Measurements from ENCODE around the gene MSL1.

The MSL1 gene

DNA sequence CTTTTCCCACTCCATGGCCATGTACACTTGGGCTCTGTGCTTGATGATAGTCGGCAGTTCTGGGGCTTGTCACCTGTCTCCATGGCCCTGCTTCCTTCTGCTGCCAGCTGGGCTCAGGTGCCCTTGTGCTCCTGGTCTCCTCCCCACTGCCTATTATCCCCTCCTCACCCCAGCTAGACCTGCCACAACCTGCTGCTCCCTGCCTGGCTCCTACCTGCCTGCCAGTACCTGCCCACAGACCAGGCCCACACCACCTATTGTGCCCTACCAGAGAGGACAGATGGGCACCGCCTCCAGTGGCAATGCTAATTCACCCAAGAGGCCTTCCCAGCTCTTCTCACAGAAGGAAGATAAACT is 55.0 kb downstream of the MSL1 start (continued):
- TF ChIP-seq, protein P1, sequence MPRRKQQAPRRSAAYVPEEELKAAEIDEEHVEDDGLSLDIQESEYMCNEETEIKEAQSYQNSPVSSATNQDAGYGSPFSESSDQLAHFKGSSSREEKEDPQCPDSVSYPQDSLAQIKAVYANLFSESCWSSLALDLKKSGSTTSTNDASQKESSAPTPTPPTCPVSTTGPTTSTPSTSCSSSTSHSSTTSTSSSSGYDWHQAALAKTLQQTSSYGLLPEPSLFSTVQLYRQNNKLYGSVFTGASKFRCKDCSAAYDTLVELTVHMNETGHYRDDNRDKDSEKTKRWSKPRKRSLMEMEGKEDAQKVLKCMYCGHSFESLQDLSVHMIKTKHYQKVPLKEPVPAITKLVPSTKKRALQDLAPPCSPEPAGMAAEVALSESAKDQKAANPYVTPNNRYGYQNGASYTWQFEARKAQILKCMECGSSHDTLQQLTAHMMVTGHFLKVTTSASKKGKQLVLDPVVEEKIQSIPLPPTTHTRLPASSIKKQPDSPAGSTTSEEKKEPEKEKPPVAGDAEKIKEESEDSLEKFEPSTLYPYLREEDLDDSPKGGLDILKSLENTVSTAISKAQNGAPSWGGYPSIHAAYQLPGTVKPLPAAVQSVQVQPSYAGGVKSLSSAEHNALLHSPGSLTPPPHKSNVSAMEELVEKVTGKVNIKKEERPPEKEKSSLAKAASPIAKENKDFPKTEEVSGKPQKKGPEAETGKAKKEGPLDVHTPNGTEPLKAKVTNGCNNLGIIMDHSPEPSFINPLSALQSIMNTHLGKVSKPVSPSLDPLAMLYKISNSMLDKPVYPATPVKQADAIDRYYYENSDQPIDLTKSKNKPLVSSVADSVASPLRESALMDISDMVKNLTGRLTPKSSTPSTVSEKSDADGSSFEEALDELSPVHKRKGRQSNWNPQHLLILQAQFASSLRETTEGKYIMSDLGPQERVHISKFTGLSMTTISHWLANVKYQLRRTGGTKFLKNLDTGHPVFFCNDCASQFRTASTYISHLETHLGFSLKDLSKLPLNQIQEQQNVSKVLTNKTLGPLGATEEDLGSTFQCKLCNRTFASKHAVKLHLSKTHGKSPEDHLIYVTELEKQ (tag by site-specific recombination; IDR thresholded peaks at IDR 0.05; ENCODE audit: borderline replicate concordance): no peak
- peak; percentile 2; the same call in 1 of the 2 replicates for TF ChIP-seq ZFHX2 (tag by site-specific recombination; conservative IDR thresholded peaks at IDR 0.05)
- TF ChIP-seq, protein P2, sequence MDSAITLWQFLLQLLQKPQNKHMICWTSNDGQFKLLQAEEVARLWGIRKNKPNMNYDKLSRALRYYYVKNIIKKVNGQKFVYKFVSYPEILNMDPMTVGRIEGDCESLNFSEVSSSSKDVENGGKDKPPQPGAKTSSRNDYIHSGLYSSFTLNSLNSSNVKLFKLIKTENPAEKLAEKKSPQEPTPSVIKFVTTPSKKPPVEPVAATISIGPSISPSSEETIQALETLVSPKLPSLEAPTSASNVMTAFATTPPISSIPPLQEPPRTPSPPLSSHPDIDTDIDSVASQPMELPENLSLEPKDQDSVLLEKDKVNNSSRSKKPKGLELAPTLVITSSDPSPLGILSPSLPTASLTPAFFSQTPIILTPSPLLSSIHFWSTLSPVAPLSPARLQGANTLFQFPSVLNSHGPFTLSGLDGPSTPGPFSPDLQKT (IDR thresholded peaks at IDR 0.05; ENCODE audit: borderline replicate concordance, low read depth, low read length): no peak
- TF ChIP-seq ZNF239 (tag by site-specific recombination; IDR thresholded peaks at IDR 0.05): no peak

DNA sequence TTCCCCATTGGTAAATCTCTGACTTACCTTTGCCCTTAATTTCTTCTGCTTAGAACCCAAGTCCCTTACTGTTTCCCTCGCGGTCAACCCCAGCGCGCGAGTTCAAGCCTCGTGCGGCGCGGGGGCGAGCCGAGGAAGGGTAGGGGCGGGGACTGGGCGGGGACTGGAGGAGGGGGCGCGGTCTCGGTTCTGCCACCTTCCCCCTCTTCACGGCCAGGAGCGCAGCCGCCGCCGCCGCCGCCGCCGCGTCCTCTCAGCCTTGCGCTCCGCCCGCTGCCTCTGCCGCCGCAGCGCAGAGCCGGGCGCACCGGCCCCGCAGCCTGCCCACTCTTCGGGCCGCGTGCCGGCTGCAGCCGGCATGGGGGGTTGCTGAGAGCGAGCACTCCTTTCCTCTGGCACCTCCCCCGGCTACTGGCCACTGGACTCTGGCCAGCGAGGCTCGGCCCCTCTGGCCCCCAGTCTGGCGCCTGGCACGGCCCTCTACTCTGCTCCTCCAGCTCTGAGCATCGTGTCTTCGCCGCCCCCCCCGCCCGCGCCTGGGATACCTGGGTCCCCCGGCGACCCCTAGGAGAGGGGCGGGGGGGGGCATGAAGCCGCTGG is 55.6 kb downstream of the MSL1 start, which contains the start of gene RAPGEFL1:
Gene RAPGEFL1, plus strand, starts transcription at position 196 of the 600 bp plus-strand sequence. Its CDS starts 392 bp downstream, at position 588.
- Histone ChIP-seq H3K27ac (ENCODE audit: extremely low read depth, low read depth, low read length) (no peak within 1 kb of the TSS), H3K4me3 (ENCODE audit: low read depth, low read length) (peak within 1 kb of the TSS; percentile 12; the same call in 1 of the 2 replicates), H3K4me1 (ENCODE audit: control insufficient read depth, insufficient read depth, low read length) (peaks cover 9% of the 10 kb centered on the region), H3K36me3 (ENCODE audit: control insufficient read depth in 2 of 2, insufficient read depth in 1 of 2, low read length in 2 of 2) (peaks cover 25 to 49% of the 10 kb centered on the region in 2 experiments), H3K9me3 (ENCODE audit: control insufficient read depth, insufficient read depth, low read depth, low read length) (no peaks in the 10 kb centered on the region)
- TF ChIP-seq KLF9 (tag by site-specific recombination; IDR thresholded peaks at IDR 0.05; ENCODE audit: low read depth) (peak; percentile 64; the same call in 1 of the 2 replicates), ZNF132 (tag by site-specific recombination; IDR thresholded peaks at IDR 0.05; ENCODE audit: borderline replicate concordance) (no peak), ZNF660 (tag by site-specific recombination; IDR thresholded peaks at IDR 0.05) (0 out of 2 replicates have a peak, but pooled peaks have one; percentile 32), ZNF274 (IDR thresholded peaks at IDR 0.05; ENCODE audit: low read length) (no peak), ZNF274 (tag by site-specific recombination; IDR thresholded peaks at IDR 0.05; ENCODE audit: borderline replicate concordance) (no peak), ZBTB7A (tag by site-specific recombination; IDR thresholded peaks at IDR 0.05; ENCODE audit: low read depth) (no peak), GLIS2 (tag by site-specific recombination; IDR thresholded peaks at IDR 0.05) (0 out of 2 replicates have a peak, but pooled peaks have one; percentile 24), KLF10 (tag by site-specific recombination; IDR thresholded peaks at IDR 0.05) (no peak), ZNF623 (tag by site-specific recombination; IDR thresholded peaks at IDR 0.05) (no peak), ZIC2 (tag by site-specific recombination; IDR thresholded peaks at IDR 0.05) (no peak), SALL2 (tag by site-specific recombination; IDR thresholded peaks at IDR 0.05; ENCODE audit: borderline replicate concordance) (no peak), ZNF175 (tag by site-specific recombination; IDR thresholded peaks at IDR 0.05) (no peak), ZNF776 (tag by site-specific recombination; IDR thresholded peaks at IDR 0.05; ENCODE audit: borderline replicate concordance) (no peak), ZNF768 (tag by site-specific recombination; IDR thresholded peaks at IDR 0.05) (no peak), SP3 (tag by site-specific recombination; IDR thresholded peaks at IDR 0.05) (peak; percentile 58), ZFP41 (tag by site-specific recombination; IDR thresholded peaks at IDR 0.05; ENCODE audit: borderline replicate concordance) (no peak), ZNF311 (tag by site-specific recombination; IDR thresholded peaks at IDR 0.05; ENCODE audit: borderline replicate concordance) (no peak)
- TF ChIP-seq, protein P3, sequence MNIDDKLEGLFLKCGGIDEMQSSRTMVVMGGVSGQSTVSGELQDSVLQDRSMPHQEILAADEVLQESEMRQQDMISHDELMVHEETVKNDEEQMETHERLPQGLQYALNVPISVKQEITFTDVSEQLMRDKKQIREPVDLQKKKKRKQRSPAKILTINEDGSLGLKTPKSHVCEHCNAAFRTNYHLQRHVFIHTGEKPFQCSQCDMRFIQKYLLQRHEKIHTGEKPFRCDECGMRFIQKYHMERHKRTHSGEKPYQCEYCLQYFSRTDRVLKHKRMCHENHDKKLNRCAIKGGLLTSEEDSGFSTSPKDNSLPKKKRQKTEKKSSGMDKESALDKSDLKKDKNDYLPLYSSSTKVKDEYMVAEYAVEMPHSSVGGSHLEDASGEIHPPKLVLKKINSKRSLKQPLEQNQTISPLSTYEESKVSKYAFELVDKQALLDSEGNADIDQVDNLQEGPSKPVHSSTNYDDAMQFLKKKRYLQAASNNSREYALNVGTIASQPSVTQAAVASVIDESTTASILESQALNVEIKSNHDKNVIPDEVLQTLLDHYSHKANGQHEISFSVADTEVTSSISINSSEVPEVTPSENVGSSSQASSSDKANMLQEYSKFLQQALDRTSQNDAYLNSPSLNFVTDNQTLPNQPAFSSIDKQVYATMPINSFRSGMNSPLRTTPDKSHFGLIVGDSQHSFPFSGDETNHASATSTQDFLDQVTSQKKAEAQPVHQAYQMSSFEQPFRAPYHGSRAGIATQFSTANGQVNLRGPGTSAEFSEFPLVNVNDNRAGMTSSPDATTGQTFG (tag by site-specific recombination; IDR thresholded peaks at IDR 0.05; ENCODE audit: borderline replicate concordance): no peak
- TF ChIP-seq, protein P4, sequence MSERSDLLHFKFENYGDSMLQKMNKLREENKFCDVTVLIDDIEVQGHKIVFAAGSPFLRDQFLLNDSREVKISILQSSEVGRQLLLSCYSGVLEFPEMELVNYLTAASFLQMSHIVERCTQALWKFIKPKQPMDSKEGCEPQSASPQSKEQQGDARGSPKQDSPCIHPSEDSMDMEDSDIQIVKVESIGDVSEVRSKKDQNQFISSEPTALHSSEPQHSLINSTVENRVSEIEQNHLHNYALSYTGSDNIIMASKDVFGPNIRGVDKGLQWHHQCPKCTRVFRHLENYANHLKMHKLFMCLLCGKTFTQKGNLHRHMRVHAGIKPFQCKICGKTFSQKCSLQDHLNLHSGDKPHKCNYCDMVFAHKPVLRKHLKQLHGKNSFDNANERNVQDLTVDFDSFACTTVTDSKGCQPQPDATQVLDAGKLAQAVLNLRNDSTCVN (tag by site-specific recombination; optimal IDR thresholded peaks at IDR 0.05): peak; percentile 53
- TF ChIP-seq, protein P5, sequence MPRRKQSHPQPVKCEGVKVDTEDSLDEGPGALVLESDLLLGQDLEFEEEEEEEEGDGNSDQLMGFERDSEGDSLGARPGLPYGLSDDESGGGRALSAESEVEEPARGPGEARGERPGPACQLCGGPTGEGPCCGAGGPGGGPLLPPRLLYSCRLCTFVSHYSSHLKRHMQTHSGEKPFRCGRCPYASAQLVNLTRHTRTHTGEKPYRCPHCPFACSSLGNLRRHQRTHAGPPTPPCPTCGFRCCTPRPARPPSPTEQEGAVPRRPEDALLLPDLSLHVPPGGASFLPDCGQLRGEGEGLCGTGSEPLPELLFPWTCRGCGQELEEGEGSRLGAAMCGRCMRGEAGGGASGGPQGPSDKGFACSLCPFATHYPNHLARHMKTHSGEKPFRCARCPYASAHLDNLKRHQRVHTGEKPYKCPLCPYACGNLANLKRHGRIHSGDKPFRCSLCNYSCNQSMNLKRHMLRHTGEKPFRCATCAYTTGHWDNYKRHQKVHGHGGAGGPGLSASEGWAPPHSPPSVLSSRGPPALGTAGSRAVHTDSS (tag by site-specific recombination; IDR thresholded peaks at IDR 0.05): no peak
- TF ChIP-seq, protein P6, sequence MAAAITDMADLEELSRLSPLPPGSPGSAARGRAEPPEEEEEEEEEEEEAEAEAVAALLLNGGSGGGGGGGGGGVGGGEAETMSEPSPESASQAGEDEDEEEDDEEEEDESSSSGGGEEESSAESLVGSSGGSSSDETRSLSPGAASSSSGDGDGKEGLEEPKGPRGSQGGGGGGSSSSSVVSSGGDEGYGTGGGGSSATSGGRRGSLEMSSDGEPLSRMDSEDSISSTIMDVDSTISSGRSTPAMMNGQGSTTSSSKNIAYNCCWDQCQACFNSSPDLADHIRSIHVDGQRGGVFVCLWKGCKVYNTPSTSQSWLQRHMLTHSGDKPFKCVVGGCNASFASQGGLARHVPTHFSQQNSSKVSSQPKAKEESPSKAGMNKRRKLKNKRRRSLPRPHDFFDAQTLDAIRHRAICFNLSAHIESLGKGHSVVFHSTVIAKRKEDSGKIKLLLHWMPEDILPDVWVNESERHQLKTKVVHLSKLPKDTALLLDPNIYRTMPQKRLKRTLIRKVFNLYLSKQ (tag by site-specific recombination; IDR thresholded peaks at IDR 0.05; ENCODE audit: borderline replicate concordance): no peak
- CTCF ChIA-PET: interaction anchor here (0.8 to 4.9 kb wide), 3 partner anchors 8 to 139 kb away, joined by 3 to 40 read pairs (median 8); no protein-coding TSS in a partner anchor
- POLR2A ChIA-PET: no interaction called here

All from HEK293 (cell line).